Fibroblast of skin of right biceps (primary cell): Measurements from ENCODE around the gene FNDC3B.
A peak's percentile ranks its signal among the peaks of the same experiment; 100 is the strongest.

Source experiments
- DNase-seq: peaks from one replicate; pipeline ENCODE4 v3.0.0-alpha.2; 2013

FNDC3B gene

GRCh38 chr3:172097585-172097984 lies 58.2 kb downstream of the FNDC3B start:
- no peak for DNase-seq

GRCh38 chr3:172098698-172099494 lies 59.5 kb downstream of the FNDC3B start:
- DNase-seq: no peak

- no peak for DNase-seq
Observed at GRCh38 chr3:172099495-172099808, 60.1 kb downstream of the FNDC3B start.

- DNase-seq: no peak
Observed at GRCh38 chr3:172100482-172100881, 61.1 kb downstream of the FNDC3B start.

- DNase-seq: no peak
Observed at GRCh38 chr3:172101107-172101506, 61.7 kb downstream of the FNDC3B start.

- no peak for DNase-seq
Observed at GRCh38 chr3:172102123-172102882, 62.9 kb downstream of the FNDC3B start.

GRCh38 chr3:172102883-172103310 lies 63.5 kb downstream of the FNDC3B start:
- DNase-seq: no peak

- DNase-seq: peak; percentile 71
Observed at GRCh38 chr3:172103724-172104123, 64.3 kb downstream of the FNDC3B start.

- DNase-seq: no peak
Observed at GRCh38 chr3:172104471-172105072, 65.2 kb downstream of the FNDC3B start.

GRCh38 chr3:172106037-172106954 lies 66.9 kb downstream of the FNDC3B start:
- DNase-seq: no peak

GRCh38 chr3:172106989-172107388 lies 67.6 kb downstream of the FNDC3B start:
- peak; percentile 67 for DNase-seq

- DNase-seq: no peak
Observed at GRCh38 chr3:172107403-172107802, 68.0 kb downstream of the FNDC3B start.

- no peak for DNase-seq
Observed at GRCh38 chr3:172110127-172110779, 70.9 kb downstream of the FNDC3B start.

GRCh38 chr3:172111163-172111562 lies 71.8 kb downstream of the FNDC3B start:
- DNase-seq: no peak

GRCh38 chr3:172112078-172112733 lies 72.8 kb downstream of the FNDC3B start:
- no peak for DNase-seq

- DNase-seq: no peak
Observed at GRCh38 chr3:172112734-172113120, 73.3 kb downstream of the FNDC3B start.

- DNase-seq: no peak
Observed at GRCh38 chr3:172113710-172114109, 74.3 kb downstream of the FNDC3B start.

GRCh38 chr3:172115059-172115458 lies 75.7 kb downstream of the FNDC3B start:
- DNase-seq: no peak

- DNase-seq: no peak
Observed at GRCh38 chr3:172115787-172116186, 76.4 kb downstream of the FNDC3B start.

GRCh38 chr3:172118019-172118418 lies 78.6 kb downstream of the FNDC3B start:
- no peak for DNase-seq

GRCh38 chr3:172119266-172119969 lies 80.0 kb downstream of the FNDC3B start:
- DNase-seq: no peak
